ENCODE results near the gene FNDC11. TPM values are rescaled to one million over a fixed set of nuclear protein-coding genes. Genes with fewer than 3 reads are reported as not detected.

The FNDC11 gene
- total RNA-seq, 2 donors from 2014 or later = 0.35 to 0.69 TPM

DNA sequence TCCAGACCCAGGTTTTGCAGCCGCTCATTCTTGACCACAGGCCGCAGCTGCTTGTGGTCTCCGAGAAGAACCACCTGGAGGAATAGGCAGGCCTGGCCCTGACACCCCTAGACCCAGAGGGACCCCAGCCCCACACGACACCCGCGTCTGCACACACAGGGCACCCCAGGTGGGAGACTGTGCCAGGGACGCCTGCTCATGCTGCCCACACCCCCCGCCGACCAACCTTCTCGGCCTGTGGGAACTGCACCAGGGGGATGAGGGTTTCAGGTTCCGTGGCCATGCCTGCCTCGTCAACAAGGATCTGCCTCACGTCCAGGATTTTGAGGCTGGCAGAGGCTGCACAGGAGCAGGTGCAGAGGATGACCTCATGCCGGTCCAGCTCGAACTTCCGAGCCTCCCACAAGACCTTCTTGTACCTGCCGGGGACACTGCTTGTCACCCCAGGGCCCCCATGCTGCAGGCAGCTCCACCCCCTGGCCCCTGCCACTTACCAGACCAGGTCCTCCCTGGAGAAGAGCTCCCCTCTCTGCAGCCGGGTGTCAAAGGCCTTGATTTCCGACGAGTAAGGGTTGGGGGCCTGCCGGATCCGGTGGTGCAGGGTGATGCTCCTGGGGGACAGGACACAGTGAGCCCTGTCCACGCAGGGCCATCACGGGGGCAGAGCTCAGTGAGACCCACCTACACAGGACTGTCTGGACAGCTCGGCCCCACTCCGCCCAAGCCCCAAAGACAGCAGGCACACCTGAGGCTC lies 7.1 kb downstream of the FNDC11 start:
- TF ChIP-seq, protein P1, sequence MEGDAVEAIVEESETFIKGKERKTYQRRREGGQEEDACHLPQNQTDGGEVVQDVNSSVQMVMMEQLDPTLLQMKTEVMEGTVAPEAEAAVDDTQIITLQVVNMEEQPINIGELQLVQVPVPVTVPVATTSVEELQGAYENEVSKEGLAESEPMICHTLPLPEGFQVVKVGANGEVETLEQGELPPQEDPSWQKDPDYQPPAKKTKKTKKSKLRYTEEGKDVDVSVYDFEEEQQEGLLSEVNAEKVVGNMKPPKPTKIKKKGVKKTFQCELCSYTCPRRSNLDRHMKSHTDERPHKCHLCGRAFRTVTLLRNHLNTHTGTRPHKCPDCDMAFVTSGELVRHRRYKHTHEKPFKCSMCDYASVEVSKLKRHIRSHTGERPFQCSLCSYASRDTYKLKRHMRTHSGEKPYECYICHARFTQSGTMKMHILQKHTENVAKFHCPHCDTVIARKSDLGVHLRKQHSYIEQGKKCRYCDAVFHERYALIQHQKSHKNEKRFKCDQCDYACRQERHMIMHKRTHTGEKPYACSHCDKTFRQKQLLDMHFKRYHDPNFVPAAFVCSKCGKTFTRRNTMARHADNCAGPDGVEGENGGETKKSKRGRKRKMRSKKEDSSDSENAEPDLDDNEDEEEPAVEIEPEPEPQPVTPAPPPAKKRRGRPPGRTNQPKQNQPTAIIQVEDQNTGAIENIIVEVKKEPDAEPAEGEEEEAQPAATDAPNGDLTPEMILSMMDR (IDR thresholded peaks at IDR 0.05) = no peak
- DNase-seq = no peak
- Histone ChIP-seq H3K27me3 (no peaks in the 10 kb centered on the region), H3K4me3 (no peak overlapping the region), H3K36me3 (peaks cover 9% of the 10 kb centered on the region), H3K27ac (no peak overlapping the region), H3K4me1 (no peaks in the 10 kb centered on the region), H3K9ac (ENCODE audit: low read depth in 2 of 2, low read length in 2 of 2) (no peak overlapping the region), H3K9me3 (no peaks in the 10 kb centered on the region)
- intact Hi-C loops (cut with DNase I) = no loop called here

DNA sequence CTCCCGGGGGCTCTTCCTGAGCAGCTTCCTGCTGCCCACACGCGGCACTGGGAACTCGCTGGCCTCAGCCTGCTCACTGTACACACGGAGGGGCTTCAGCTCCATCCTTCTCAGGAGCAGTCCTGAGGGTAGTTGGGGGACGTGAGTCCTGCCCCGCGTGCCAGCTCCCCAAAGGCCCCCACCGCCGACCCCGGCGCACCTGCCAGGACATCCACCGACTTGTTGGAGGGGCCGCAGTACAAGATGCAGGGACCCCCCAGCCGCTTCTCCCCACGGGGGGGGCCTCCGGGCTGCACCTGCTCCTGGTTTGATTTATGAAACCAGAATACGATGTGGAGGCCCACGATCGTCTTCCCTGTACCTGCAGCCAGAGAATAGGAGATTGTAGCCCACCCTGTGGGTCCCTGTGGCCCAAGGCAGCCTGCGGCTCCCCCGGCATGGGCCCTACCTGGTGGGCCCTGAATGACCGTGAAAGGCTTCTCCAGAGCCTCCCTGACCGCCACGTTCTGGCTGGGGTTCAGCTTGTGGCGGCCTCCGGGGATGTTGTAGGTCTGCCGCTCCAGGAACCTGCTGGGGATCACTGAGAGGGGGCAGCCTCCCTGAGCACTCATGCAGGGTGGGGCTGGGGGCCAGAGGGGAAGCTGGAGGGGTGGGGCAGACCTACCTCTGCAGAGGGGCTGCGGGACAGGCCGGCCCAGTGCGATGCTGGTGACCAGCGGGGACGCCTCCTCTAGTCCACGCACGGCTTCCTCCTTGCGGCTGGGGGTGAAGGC lies 7.9 kb downstream of the FNDC11 start:
- no peaks in the 10 kb centered on the region for H3K9me3 ChIP-seq
- H3K4me3 ChIP-seq = no peak overlapping the region
- peaks cover 9% of the 10 kb centered on the region for H3K36me3 ChIP-seq
- TF ChIP-seq, protein P1 (IDR thresholded peaks at IDR 0.05) = no peak
- no peak overlapping the region for H3K27ac ChIP-seq
- H3K4me1 ChIP-seq = no peaks in the 10 kb centered on the region
- H3K27me3 ChIP-seq = no peaks in the 10 kb centered on the region
- intact Hi-C loops (cut with DNase I) = no loop called here
- DNase-seq = no peak
- no peak overlapping the region for H3K9ac ChIP-seq (ENCODE audit: low read depth in 2 of 2, low read length in 2 of 2)

- TF ChIP-seq, protein P1 (IDR thresholded peaks at IDR 0.05) = no peak
- Histone ChIP-seq H3K27ac (no peak overlapping the region), H3K27me3 (no peaks in the 10 kb centered on the region), H3K4me3 (no peak overlapping the region), H3K9me3 (no peaks in the 10 kb centered on the region), H3K4me1 (no peaks in the 10 kb centered on the region), H3K9ac (ENCODE audit: low read depth in 2 of 2, low read length in 2 of 2) (no peak overlapping the region), H3K36me3 (peaks cover 9% of the 10 kb centered on the region)
- intact Hi-C loops (cut with DNase I) = no loop called here
- no peak for DNase-seq
Observed at GRCh38 chr20:63562461-63563224, 8.7 kb downstream of the FNDC11 start.

GRCh38 chr20:63563225-63563935 lies 9.4 kb downstream of the FNDC11 start:
- Histone ChIP-seq H3K4me3 (no peak overlapping the region), H3K27ac (no peak overlapping the region), H3K9ac (ENCODE audit: low read depth in 2 of 2, low read length in 2 of 2) (no peak overlapping the region), H3K36me3 (peaks cover 9% of the 10 kb centered on the region), H3K9me3 (no peaks in the 10 kb centered on the region), H3K27me3 (no peaks in the 10 kb centered on the region), H3K4me1 (no peaks in the 10 kb centered on the region)
- DNase-seq = no peak
- TF ChIP-seq, protein P1 (IDR thresholded peaks at IDR 0.05) = no peak
- intact Hi-C loops (cut with DNase I) = no loop called here

Data from colonic mucosa (tissue), 4 donors.